NOMO-1 (cell line): Measurements from ENCODE around the gene KCNK10.

Experiments
- DNase-seq, 2 experiments: peaks; one replicate each; lab custom pipeline; 2025; ENCODE audit not compliant: unreplicated experiment in 2 of 2; lab: John Stamatoyannopoulos, UW

Gene KCNK10

DNA sequence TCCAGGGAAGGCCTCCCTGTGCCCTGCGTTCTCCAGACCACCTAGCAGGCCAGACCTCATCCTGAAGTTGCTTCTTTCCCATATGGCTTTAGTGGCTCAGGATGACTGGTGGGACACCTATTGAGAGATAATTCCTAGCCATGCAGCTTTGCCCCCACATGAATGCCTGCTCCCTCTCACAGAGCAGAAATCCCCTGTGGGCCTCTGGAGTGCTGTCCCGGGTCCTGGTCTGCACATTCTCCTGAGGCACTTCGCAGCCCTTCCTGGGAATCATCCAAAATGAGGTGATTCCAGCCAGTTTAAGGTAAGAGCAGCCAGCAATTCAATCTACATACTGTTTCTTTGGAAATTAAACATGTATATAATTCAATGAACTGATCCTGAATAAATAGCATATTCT lies 182.2 kb downstream of the KCNK10 start:
- DNase-seq, result no peak

DNA sequence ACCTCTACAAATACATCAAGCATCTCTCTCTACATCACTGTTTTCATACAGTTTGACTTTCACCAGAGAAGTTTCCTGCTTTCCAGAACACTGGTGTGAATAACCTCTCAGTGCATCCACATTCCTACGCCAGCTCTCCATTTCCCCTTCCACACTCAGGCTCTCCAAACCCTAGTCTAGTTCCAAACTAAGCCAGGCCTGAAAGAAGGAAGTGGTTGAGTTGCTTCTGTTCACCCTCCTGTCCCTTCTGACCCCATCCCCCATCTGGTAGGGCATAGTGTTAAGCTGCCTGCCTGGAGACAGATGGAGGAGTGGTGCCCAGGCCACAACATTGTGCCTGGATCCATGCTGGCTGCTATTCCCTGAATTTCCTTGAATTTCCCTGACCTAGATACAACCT lies 185.7 kb downstream of the KCNK10 start:
- peak; percentile 23 to 49 for DNase-seq
